CD14-positive monocyte (primary cell): Measurements from ENCODE around the gene THEMIS. TPM values are rescaled to one million over a fixed set of nuclear protein-coding genes. Genes with fewer than 3 reads are reported as not detected.

ENCODE experiments used
- DNase-seq, 3 donors: peaks; one replicate each; pipeline ENCODE4 v3.0.0-alpha.2; 2011 to 2022
- H2AFZ ChIP-seq: 2 replicates; pipeline ENCODE4 v1.6.0; 2012; ENCODE audit warnings: mild to moderate bottlenecking, low read depth, low read length, inconsistent platforms; ENCODE audit not compliant: insufficient read depth, poor library complexity, severe bottlenecking
- H3K27ac ChIP-seq, 2 donors: 1 replicate in 1 of 2; 2 replicates in 1 of 2; pipeline ENCODE4 v1.5.1; 2012 to 2013; ENCODE audit warnings: low read length in 2 of 2, control low read depth in 1 of 2, inconsistent platforms in 1 of 2, low read depth in 1 of 2, mild to moderate bottlenecking in 1 of 2
- H3K27me3 ChIP-seq, 2 donors: one replicate each; pipeline versions ENCODE4 v1.6.0 to v1.6.1; 2011 to 2013; ENCODE audit warnings: low read length in 2 of 2; ENCODE audit not compliant: control insufficient read depth in 2 of 2, insufficient read depth in 2 of 2
- H3K36me3 ChIP-seq, 2 donors: replicated peaks in 1 of 2; 1 replicate in 1 of 2; 2 replicates in 1 of 2; pipeline versions ENCODE4 v1.5.1 to v1.6.1; 2012 to 2013; ENCODE audit warnings: low read length in 2 of 2, control low read depth in 1 of 2, inconsistent platforms in 1 of 2, mild to moderate bottlenecking in 1 of 2; ENCODE audit not compliant: insufficient read depth in 2 of 2, control insufficient read depth in 1 of 2
- H3K4me1 ChIP-seq, 2 donors: 1 replicate in 1 of 2; 2 replicates in 1 of 2; pipeline versions ENCODE4 v1.5.1 to v1.6.1; 2012 to 2013; ENCODE audit warnings: low read length in 2 of 2, control low read depth in 1 of 2, inconsistent platforms in 1 of 2, mild to moderate bottlenecking in 1 of 2, moderate library complexity in 1 of 2; ENCODE audit not compliant: insufficient read depth in 2 of 2, control insufficient read depth in 1 of 2
- H3K4me2 ChIP-seq: replicated peaks from 2 replicates; pipeline ENCODE3; 2012; ENCODE audit warnings: low read length, moderate library complexity, mild to moderate bottlenecking; ENCODE audit not compliant: poor library complexity, severe bottlenecking; ENCODE audit errors: extremely low read depth
- H3K4me3 ChIP-seq, 3 experiments: fragments of 200-600 bp in 1 of 3; sonication (generic) in 1 of 3; replicated peaks in 1 of 3; 1 replicate in 2 of 3; 2 replicates in 1 of 3; pipeline ENCODE4 v1.5.1; 2011 to 2013; ENCODE audit warnings: low read length in 3 of 3, mild to moderate bottlenecking in 3 of 3, control low read depth in 2 of 3, low read depth in 2 of 3, inconsistent platforms in 1 of 3, moderate library complexity in 1 of 3
- H3K79me2 ChIP-seq: 2 replicates; pipeline ENCODE4 v1.6.0; 2012; ENCODE audit warnings: mild to moderate bottlenecking, control low read depth, inconsistent platforms, low read length, moderate library complexity; ENCODE audit not compliant: insufficient read depth
- H3K9ac ChIP-seq: 2 replicates; pipeline ENCODE4 v1.6.0; 2017; ENCODE audit warnings: low read length, mild to moderate bottlenecking; ENCODE audit not compliant: insufficient read depth, poor library complexity, severe bottlenecking
- H3K9me3 ChIP-seq, 2 donors: replicated peaks in 1 of 2; 1 replicate in 1 of 2; 2 replicates in 1 of 2; pipeline versions ENCODE4 v1.5.1 to v1.6.1; 2012 to 2013; ENCODE audit warnings: low read length in 2 of 2, control low read depth in 1 of 2; ENCODE audit not compliant: control insufficient read depth in 1 of 2, insufficient read depth in 1 of 2
- H4K20me1 ChIP-seq: 2 replicates; pipeline ENCODE4 v1.6.0; 2012; ENCODE audit warnings: mild to moderate bottlenecking, low read length, control low read depth, moderate library complexity; ENCODE audit not compliant: insufficient read depth
- H3K27ac Mint-ChIP-seq, 7 donors: one replicate each; pipeline ENCODE4 v1.8.0; 2020; ENCODE audit warnings: mild to moderate bottlenecking in 7 of 7, mixed read lengths in 7 of 7, moderate library complexity in 6 of 7, inconsistent platforms in 2 of 7
- H3K27me3 Mint-ChIP-seq, 3 donors: one replicate each; pipeline ENCODE4 v1.8.0; 2021 to 2022; ENCODE audit warnings: low read depth in 3 of 3, mild to moderate bottlenecking in 3 of 3, mixed read lengths in 3 of 3, moderate library complexity in 3 of 3, inconsistent platforms in 1 of 3
- H3K36me3 Mint-ChIP-seq, 2 donors: one replicate each; pipeline ENCODE4 v1.8.0; 2020; ENCODE audit warnings: mixed read lengths in 2 of 2, inconsistent platforms in 1 of 2, mild to moderate bottlenecking in 1 of 2
- H3K4me1 Mint-ChIP-seq: one replicate; pipeline ENCODE4 v1.8.0; 2020; ENCODE audit warnings: mild to moderate bottlenecking, mixed read lengths
- H3K4me3 Mint-ChIP-seq, 2 donors: one replicate each; pipeline ENCODE4 v1.8.0; 2020; ENCODE audit warnings: mild to moderate bottlenecking in 2 of 2, mixed read lengths in 2 of 2, moderate library complexity in 1 of 2
- H3K9me3 Mint-ChIP-seq, 7 donors: one replicate each; pipeline ENCODE4 v1.8.0; 2020 to 2022; ENCODE audit warnings: mixed read lengths in 7 of 7, mild to moderate bottlenecking in 6 of 7, moderate library complexity in 6 of 7, inconsistent platforms in 2 of 7
- CTCF ChIP-seq: fragments of 200-600 bp; IDR thresholded peaks from one replicate; pipeline ENCODE4 v1.8.0; 2022; ENCODE audit warnings: antibody characterized with exemption, mild to moderate bottlenecking
- WGBS: methylation state at CpG from one replicate; pipeline ENCODE4 v1.1.5; 2013; ENCODE audit warnings: missing lambda C conversion rate; ENCODE audit not compliant: insufficient coverage; 5-methylcytosine and 5-hydroxymethylcytosine counted together
- intact Hi-C, 2 donors: fragments of 100-400 bp; cut with micrococcal nuclease; formaldehyde crosslinking; loops; one replicate each; pipeline versions ENCODE4 v1.15.0 to v1.15.1; 2023
- polyA plus RNA-seq, 3 donors: library from polyadenylated mRNA; depleted of rRNA in 1 of 3; unstranded in 2 of 3; stranded (reverse) in 1 of 3; fragments of 300-500 nt in 2 of 3; fragments of >200 nt in 1 of 3; fragmentation: Illumina TruSeq in 2 of 3; gene quantifications; 1 replicate in 2 of 3; 2 replicates in 1 of 3; pipeline ENCODE4 v1.2.3, GENCODE V29; 2012 to 2021

THEMIS gene
- polyA plus RNA-seq, 3 donors = 0.13 to 0.16 TPM; not detected in 1

GRCh38 chr6:127924440-127924839 lies 23.6 kb upstream of the THEMIS start:
- Mint-ChIP-seq H3K9me3 (peaks cover 13 to 28% (median 21%) of the 10 kb centered on the region in 7 donors), H3K4me3 (no peak overlapping the region), H3K27ac (no peak overlapping the region), H3K27me3 (peaks cover 0 to 2% (median 2%) of the 10 kb centered on the region in 3 donors), H3K36me3 (no peaks in the 10 kb centered on the region), H3K4me1 (no peaks in the 10 kb centered on the region)
- Histone ChIP-seq H2AFZ (no peak overlapping the region), H3K9me3 (peaks cover 4 to 11% of the 10 kb centered on the region in 2 donors), H3K9ac (no peak overlapping the region), H3K27me3 (no peaks in the 10 kb centered on the region), H3K4me3 (no peak overlapping the region), H3K27ac (no peak overlapping the region), H4K20me1 (no peaks in the 10 kb centered on the region), H3K4me1 (no peaks in the 10 kb centered on the region), H3K79me2 (no peaks in the 10 kb centered on the region), H3K36me3 (no peaks in the 10 kb centered on the region), H3K4me2 (no peak overlapping the region)
- DNase-seq = no peak
- TF ChIP-seq CTCF = no peak
- WGBS = no CpG with 5 or more reads among the region's 2 CpGs
- intact Hi-C loops = no loop called here

- H3K9ac ChIP-seq = no peak overlapping the region
- H3K4me1 Mint-ChIP-seq = no peaks in the 10 kb centered on the region
- H3K27ac ChIP-seq = no peak overlapping the region
- TF ChIP-seq CTCF = no peak
- H3K27me3 ChIP-seq = no peaks in the 10 kb centered on the region
- no peak overlapping the region for H3K27ac Mint-ChIP-seq
- H3K4me3 ChIP-seq = no peak overlapping the region
- H3K4me2 ChIP-seq = no peak overlapping the region
- H3K9me3 Mint-ChIP-seq = peaks cover 12 to 27% (median 21%) of the 10 kb centered on the region in 7 donors
- no peaks in the 10 kb centered on the region for H4K20me1 ChIP-seq
- peaks cover 4 to 11% of the 10 kb centered on the region in 2 donors for H3K9me3 ChIP-seq
- no peak overlapping the region for H3K4me3 Mint-ChIP-seq
- H3K36me3 ChIP-seq = no peaks in the 10 kb centered on the region
- no peak overlapping the region for H2AFZ ChIP-seq
- H3K27me3 Mint-ChIP-seq = peaks cover 0 to 2% (median 2%) of the 10 kb centered on the region in 3 donors
- no peaks in the 10 kb centered on the region for H3K36me3 Mint-ChIP-seq
- intact Hi-C loops = no loop called here
- H3K4me1 ChIP-seq = no peaks in the 10 kb centered on the region
- H3K79me2 ChIP-seq = no peaks in the 10 kb centered on the region
- DNase-seq = no peak
Observed at GRCh38 chr6:127924031-127924430, 23.2 kb upstream of the THEMIS start.
